ENCODE data around the gene CLSTN2.

The CLSTN2 gene

DNA sequence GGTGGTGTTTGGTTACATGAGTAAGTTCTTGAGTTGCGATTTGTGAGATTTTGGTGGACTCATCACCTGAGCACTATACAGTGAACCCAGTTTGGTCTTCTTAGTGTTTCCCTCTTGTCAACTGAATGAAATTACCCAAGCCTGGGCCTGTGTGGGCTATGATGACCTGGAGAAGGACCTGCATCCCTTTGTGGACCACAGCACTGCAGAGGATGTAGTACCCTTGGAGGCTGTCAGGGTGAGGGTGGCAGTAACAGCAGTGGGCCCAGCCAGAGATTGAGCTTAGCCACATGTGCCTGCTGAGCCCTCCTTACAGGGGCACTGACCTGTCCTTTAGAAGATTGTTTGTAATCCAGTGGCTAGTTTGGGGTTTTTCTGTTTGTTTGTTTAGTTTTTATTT is 492.8 kb downstream of the CLSTN2 start:
- ChIA-PET POLR2A (no interaction called here), CTCF (no interaction called here)
- no peak for DNase-seq (ENCODE audit: extremely low spot score)
- no peak for TF ChIP-seq ARNT (IDR thresholded peaks at IDR 0.05)
- TF ChIP-seq ELF4 (IDR thresholded peaks at IDR 0.05), result no peak
- no peak for TF ChIP-seq SUZ12 (IDR thresholded peaks at IDR 0.05)
- TF ChIP-seq LEF1 (IDR thresholded peaks at IDR 0.05; ENCODE audit: borderline replicate concordance), result no peak
- TF ChIP-seq HDGF (IDR thresholded peaks at IDR 0.05; ENCODE audit: borderline replicate concordance), result no peak
- no peak for TF ChIP-seq SP1 (IDR thresholded peaks at IDR 0.05)
- TF ChIP-seq NFRKB (IDR thresholded peaks at IDR 0.05), result no peak
- no peak for TF ChIP-seq ZNF384 (IDR thresholded peaks at IDR 0.05)
- TF ChIP-seq FOXA1 (IDR thresholded peaks at IDR 0.05), result no peak
- TF ChIP-seq L3MBTL2 (conservative IDR thresholded peaks at IDR 0.05), result no peak
- TF ChIP-seq FOXK2 (IDR thresholded peaks at IDR 0.05), result no peak
- TF ChIP-seq TARDBP (IDR thresholded peaks at IDR 0.05), result no peak
- TF ChIP-seq, protein P1, sequence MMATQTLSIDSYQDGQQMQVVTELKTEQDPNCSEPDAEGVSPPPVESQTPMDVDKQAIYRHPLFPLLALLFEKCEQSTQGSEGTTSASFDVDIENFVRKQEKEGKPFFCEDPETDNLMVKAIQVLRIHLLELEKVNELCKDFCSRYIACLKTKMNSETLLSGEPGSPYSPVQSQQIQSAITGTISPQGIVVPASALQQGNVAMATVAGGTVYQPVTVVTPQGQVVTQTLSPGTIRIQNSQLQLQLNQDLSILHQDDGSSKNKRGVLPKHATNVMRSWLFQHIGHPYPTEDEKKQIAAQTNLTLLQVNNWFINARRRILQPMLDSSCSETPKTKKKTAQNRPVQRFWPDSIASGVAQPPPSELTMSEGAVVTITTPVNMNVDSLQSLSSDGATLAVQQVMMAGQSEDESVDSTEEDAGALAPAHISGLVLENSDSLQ (IDR thresholded peaks at IDR 0.05), result no peak
- no peak for TF ChIP-seq BHLHE40 (IDR thresholded peaks at IDR 0.05; ENCODE audit: borderline replicate concordance)
- no peak for TF ChIP-seq CTBP1 (IDR thresholded peaks at IDR 0.05; ENCODE audit: borderline replicate concordance)
- no peak for TF ChIP-seq FOXM1 (IDR thresholded peaks at IDR 0.05; ENCODE audit: borderline replicate concordance)

DNA sequence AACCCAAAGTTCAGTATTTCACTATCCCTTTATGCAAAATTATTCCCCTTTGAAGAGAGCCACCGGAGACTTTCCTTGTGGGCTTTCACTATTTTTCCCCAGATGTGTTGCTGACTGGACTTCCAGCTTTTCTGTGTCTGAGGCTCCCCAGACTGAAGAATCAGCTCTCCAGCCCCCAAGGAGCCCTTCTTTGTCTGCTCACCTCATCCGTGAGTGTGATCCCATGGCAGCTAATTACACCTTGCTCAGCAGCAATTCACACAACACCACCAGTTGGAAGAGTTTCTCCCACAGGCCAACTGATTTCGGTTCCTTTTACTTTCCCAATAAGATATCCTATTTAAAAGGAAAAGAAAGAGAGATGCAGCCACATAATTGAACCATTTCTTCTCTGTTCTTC is 493.4 kb downstream of the CLSTN2 start:
- DNase-seq (ENCODE audit: extremely low spot score), result no peak
- CTCF ChIA-PET, result no interaction called here

DNA sequence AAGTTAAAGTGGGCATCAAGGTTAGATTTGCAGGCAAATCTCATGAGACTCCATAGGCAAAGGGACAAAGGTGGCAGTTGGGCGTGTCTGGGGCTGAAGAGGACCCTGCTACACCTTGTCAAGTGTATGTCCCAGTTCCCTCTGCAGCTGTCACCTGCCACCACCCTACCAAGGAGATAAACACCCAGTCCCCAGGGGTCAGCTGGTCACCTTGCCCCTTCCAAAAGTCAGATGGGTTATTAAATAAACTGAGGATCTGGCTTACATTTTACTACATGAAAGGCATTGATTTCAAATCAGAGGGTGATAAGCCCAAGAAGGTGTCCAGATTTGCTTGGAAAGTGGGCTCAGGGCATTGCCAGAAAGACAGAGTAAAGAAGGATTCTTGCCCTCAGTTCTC is 494.8 kb downstream of the CLSTN2 start:
- ChIA-PET CTCF (no interaction called here), POLR2A (no interaction called here)
- no peak for TF ChIP-seq ZNF384 (IDR thresholded peaks at IDR 0.05)
- no peak for TF ChIP-seq HDGF (IDR thresholded peaks at IDR 0.05; ENCODE audit: borderline replicate concordance)
- TF ChIP-seq NFRKB (IDR thresholded peaks at IDR 0.05), result no peak
- TF ChIP-seq SP1 (IDR thresholded peaks at IDR 0.05), result no peak
- no peak for TF ChIP-seq TARDBP (IDR thresholded peaks at IDR 0.05)
- TF ChIP-seq FOXA1 (IDR thresholded peaks at IDR 0.05), result no peak
- no peak for TF ChIP-seq ELF4 (IDR thresholded peaks at IDR 0.05)
- no peak for TF ChIP-seq LEF1 (IDR thresholded peaks at IDR 0.05; ENCODE audit: borderline replicate concordance)
- TF ChIP-seq, protein P1 (IDR thresholded peaks at IDR 0.05), result no peak
- no peak for TF ChIP-seq CTBP1 (IDR thresholded peaks at IDR 0.05; ENCODE audit: borderline replicate concordance)
- TF ChIP-seq FOXK2 (IDR thresholded peaks at IDR 0.05), result no peak
- TF ChIP-seq SUZ12 (IDR thresholded peaks at IDR 0.05), result no peak
- TF ChIP-seq ARNT (IDR thresholded peaks at IDR 0.05), result no peak
- TF ChIP-seq FOXM1 (IDR thresholded peaks at IDR 0.05; ENCODE audit: borderline replicate concordance), result no peak
- TF ChIP-seq BHLHE40 (IDR thresholded peaks at IDR 0.05; ENCODE audit: borderline replicate concordance), result no peak
- TF ChIP-seq L3MBTL2 (conservative IDR thresholded peaks at IDR 0.05), result no peak
- DNase-seq (ENCODE audit: extremely low spot score), result no peak

More for the DNA sequence above, 493.4 kb downstream of the CLSTN2 start:
- TF ChIP-seq FOXM1 (IDR thresholded peaks at IDR 0.05; ENCODE audit: borderline replicate concordance) (no peak), FOXA1 (IDR thresholded peaks at IDR 0.05) (no peak), L3MBTL2 (conservative IDR thresholded peaks at IDR 0.05) (no peak), CTBP1 (IDR thresholded peaks at IDR 0.05; ENCODE audit: borderline replicate concordance) (no peak), ZNF384 (IDR thresholded peaks at IDR 0.05) (no peak)
- TF ChIP-seq, protein P1 (IDR thresholded peaks at IDR 0.05), result no peak
- POLR2A ChIA-PET, result no interaction called here

DNA sequence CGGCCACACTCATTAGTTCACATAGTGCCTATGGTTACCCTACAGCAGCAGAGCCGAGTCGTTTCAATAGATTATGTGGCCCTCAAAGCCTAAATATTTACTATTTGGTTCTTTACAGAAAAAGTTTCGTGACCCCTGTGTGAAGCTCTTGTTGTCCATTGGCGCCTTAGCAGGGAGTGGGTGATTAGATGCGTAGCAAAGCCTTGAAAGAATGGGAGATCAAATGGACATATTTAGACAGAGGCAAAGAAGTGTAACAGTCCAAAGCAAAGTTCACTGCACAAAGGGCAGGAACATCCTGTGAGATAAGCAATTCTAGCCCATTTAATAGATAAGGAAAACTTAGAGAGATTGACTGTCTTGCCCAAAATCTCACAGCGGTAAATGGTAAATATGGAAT is 495.5 kb downstream of the CLSTN2 start:
- no peak for DNase-seq (ENCODE audit: extremely low spot score)
- TF ChIP-seq L3MBTL2 (conservative IDR thresholded peaks at IDR 0.05) (no peak), NFRKB (IDR thresholded peaks at IDR 0.05) (no peak), FOXA1 (IDR thresholded peaks at IDR 0.05) (no peak), SUZ12 (IDR thresholded peaks at IDR 0.05) (no peak), HDGF (IDR thresholded peaks at IDR 0.05; ENCODE audit: borderline replicate concordance) (no peak), ZNF384 (IDR thresholded peaks at IDR 0.05) (no peak), TARDBP (IDR thresholded peaks at IDR 0.05) (no peak), ARNT (IDR thresholded peaks at IDR 0.05) (no peak), SP1 (IDR thresholded peaks at IDR 0.05) (no peak), FOXM1 (IDR thresholded peaks at IDR 0.05; ENCODE audit: borderline replicate concordance) (no peak), LEF1 (IDR thresholded peaks at IDR 0.05; ENCODE audit: borderline replicate concordance) (no peak), CTBP1 (IDR thresholded peaks at IDR 0.05; ENCODE audit: borderline replicate concordance) (no peak), FOXK2 (IDR thresholded peaks at IDR 0.05) (no peak), BHLHE40 (IDR thresholded peaks at IDR 0.05; ENCODE audit: borderline replicate concordance) (no peak), ELF4 (IDR thresholded peaks at IDR 0.05) (no peak)
- TF ChIP-seq, protein P1 (IDR thresholded peaks at IDR 0.05), result no peak
- ChIA-PET CTCF (no interaction called here), POLR2A (no interaction called here)

DNA sequence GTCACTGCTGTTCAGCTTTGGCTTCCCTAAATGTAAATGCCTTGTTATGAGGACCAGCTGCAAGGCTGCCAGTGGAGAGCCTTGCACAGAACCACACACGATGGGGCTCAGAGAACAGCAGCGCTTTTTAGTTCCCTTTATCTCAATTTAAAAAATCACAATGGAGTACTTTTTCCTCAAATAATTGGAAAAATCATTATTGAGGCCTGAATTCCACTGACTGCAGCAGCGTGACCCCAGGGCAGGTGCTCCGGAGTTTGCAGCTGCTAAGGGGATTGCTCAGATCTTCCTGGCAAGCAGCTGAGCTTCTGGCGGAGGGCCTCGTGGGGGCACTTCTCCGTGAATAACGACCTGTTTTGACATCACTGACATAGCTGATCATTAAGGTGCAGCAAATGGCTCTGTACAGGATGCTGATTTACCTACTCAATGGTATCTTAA is 497.3 kb downstream of the CLSTN2 start:
- TF ChIP-seq FOXK2 (IDR thresholded peaks at IDR 0.05) (no peak), L3MBTL2 (conservative IDR thresholded peaks at IDR 0.05) (no peak), BHLHE40 (IDR thresholded peaks at IDR 0.05; ENCODE audit: borderline replicate concordance) (no peak), HDGF (IDR thresholded peaks at IDR 0.05; ENCODE audit: borderline replicate concordance) (no peak), SUZ12 (IDR thresholded peaks at IDR 0.05) (no peak), SP1 (IDR thresholded peaks at IDR 0.05) (no peak), ZNF384 (IDR thresholded peaks at IDR 0.05) (no peak), LEF1 (IDR thresholded peaks at IDR 0.05; ENCODE audit: borderline replicate concordance) (no peak), CTBP1 (IDR thresholded peaks at IDR 0.05; ENCODE audit: borderline replicate concordance) (no peak), ELF4 (IDR thresholded peaks at IDR 0.05) (no peak), NFRKB (IDR thresholded peaks at IDR 0.05) (no peak), FOXM1 (IDR thresholded peaks at IDR 0.05; ENCODE audit: borderline replicate concordance) (no peak), ARNT (IDR thresholded peaks at IDR 0.05) (no peak), FOXA1 (IDR thresholded peaks at IDR 0.05) (no peak), TARDBP (IDR thresholded peaks at IDR 0.05) (no peak)
- TF ChIP-seq, protein P1 (IDR thresholded peaks at IDR 0.05), result no peak
- ChIA-PET CTCF (no interaction called here), POLR2A (no interaction called here)
- no peak for DNase-seq (ENCODE audit: extremely low spot score)

Measured in HEK293T (cell line).